Measurements from ENCODE around the gene HTT. TPM values are rescaled to one million over a fixed set of nuclear protein-coding genes. Genes with fewer than 3 reads are reported as not detected.

HTT gene
- total and polyA plus RNA-seq, 2 of the 8 experiments (the other 6 are each of a cell fraction or from before 2014, with no cell fraction given) = 24.0 to 71.0 TPM

DNA sequence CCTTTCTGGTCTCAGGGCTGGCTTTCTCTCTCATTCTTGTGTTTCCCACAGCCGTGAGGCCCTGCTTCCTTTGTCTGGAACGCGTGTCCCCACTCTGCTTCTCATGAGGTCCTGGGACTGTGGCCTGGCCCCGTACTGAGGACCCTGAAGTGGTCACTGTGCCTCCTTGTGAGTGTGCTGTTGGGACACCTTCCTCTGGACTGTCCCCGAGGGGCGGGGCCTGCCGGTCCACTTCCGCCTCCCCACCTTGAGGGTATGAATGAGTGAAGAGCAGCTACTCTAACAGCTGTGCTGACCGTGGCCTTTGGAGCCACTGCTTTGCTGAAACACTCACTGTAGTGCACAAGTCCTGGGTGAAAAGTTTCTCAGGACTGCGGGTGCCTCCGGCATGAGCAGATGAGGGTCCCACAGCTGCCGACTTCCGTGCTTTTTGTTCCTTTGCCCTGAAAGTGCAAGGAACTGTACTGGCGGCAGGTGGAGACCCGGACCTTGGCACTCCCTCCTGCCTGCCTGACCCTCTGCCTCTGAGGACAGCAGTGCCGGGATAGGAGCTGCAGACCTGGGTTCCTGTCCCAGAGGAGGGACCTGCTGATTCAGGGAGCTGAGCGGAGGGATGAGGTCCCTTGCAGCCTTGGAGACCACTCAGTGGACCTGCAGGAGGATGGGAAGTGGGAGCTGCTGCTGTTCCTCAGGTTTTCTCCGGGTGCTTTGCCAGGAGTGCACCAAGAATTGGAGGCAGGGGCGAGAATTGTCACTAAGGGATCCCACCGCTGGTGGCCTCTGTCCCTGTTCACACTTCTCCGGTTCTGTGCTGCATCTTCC is 38.1 kb upstream of the HTT start (continued):
- TF ChIP-seq, protein P1, sequence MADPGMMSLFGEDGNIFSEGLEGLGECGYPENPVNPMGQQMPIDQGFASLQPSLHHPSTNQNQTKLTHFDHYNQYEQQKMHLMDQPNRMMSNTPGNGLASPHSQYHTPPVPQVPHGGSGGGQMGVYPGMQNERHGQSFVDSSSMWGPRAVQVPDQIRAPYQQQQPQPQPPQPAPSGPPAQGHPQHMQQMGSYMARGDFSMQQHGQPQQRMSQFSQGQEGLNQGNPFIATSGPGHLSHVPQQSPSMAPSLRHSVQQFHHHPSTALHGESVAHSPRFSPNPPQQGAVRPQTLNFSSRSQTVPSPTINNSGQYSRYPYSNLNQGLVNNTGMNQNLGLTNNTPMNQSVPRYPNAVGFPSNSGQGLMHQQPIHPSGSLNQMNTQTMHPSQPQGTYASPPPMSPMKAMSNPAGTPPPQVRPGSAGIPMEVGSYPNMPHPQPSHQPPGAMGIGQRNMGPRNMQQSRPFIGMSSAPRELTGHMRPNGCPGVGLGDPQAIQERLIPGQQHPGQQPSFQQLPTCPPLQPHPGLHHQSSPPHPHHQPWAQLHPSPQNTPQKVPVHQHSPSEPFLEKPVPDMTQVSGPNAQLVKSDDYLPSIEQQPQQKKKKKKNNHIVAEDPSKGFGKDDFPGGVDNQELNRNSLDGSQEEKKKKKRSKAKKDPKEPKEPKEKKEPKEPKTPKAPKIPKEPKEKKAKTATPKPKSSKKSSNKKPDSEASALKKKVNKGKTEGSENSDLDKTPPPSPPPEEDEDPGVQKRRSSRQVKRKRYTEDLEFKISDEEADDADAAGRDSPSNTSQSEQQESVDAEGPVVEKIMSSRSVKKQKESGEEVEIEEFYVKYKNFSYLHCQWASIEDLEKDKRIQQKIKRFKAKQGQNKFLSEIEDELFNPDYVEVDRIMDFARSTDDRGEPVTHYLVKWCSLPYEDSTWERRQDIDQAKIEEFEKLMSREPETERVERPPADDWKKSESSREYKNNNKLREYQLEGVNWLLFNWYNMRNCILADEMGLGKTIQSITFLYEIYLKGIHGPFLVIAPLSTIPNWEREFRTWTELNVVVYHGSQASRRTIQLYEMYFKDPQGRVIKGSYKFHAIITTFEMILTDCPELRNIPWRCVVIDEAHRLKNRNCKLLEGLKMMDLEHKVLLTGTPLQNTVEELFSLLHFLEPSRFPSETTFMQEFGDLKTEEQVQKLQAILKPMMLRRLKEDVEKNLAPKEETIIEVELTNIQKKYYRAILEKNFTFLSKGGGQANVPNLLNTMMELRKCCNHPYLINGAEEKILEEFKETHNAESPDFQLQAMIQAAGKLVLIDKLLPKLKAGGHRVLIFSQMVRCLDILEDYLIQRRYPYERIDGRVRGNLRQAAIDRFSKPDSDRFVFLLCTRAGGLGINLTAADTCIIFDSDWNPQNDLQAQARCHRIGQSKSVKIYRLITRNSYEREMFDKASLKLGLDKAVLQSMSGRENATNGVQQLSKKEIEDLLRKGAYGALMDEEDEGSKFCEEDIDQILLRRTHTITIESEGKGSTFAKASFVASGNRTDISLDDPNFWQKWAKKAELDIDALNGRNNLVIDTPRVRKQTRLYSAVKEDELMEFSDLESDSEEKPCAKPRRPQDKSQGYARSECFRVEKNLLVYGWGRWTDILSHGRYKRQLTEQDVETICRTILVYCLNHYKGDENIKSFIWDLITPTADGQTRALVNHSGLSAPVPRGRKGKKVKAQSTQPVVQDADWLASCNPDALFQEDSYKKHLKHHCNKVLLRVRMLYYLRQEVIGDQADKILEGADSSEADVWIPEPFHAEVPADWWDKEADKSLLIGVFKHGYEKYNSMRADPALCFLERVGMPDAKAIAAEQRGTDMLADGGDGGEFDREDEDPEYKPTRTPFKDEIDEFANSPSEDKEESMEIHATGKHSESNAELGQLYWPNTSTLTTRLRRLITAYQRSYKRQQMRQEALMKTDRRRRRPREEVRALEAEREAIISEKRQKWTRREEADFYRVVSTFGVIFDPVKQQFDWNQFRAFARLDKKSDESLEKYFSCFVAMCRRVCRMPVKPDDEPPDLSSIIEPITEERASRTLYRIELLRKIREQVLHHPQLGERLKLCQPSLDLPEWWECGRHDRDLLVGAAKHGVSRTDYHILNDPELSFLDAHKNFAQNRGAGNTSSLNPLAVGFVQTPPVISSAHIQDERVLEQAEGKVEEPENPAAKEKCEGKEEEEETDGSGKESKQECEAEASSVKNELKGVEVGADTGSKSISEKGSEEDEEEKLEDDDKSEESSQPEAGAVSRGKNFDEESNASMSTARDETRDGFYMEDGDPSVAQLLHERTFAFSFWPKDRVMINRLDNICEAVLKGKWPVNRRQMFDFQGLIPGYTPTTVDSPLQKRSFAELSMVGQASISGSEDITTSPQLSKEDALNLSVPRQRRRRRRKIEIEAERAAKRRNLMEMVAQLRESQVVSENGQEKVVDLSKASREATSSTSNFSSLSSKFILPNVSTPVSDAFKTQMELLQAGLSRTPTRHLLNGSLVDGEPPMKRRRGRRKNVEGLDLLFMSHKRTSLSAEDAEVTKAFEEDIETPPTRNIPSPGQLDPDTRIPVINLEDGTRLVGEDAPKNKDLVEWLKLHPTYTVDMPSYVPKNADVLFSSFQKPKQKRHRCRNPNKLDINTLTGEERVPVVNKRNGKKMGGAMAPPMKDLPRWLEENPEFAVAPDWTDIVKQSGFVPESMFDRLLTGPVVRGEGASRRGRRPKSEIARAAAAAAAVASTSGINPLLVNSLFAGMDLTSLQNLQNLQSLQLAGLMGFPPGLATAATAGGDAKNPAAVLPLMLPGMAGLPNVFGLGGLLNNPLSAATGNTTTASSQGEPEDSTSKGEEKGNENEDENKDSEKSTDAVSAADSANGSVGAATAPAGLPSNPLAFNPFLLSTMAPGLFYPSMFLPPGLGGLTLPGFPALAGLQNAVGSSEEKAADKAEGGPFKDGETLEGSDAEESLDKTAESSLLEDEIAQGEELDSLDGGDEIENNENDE (IDR thresholded peaks at IDR 0.05; ENCODE audit: insufficient replicate concordance, low read length) = no peak
- no peak for TF ChIP-seq JUN (IDR thresholded peaks at IDR 0.05; ENCODE audit: low read depth, low read length)
- TF ChIP-seq PHF8 (conservative IDR thresholded peaks at IDR 0.05; ENCODE audit: low read depth, low read length) = no peak
- no peak for TF ChIP-seq RNF2 (IDR thresholded peaks at IDR 0.05; ENCODE audit: borderline replicate concordance, low read depth, low read length, missing control alignments, poor library complexity, severe bottlenecking)
- TF ChIP-seq TEAD4 (IDR thresholded peaks at IDR 0.05; ENCODE audit: low read depth, low read length) = no peak
- no peak for TF ChIP-seq FOSL1 (IDR thresholded peaks at IDR 0.05; ENCODE audit: insufficient read depth, low read depth, low read length)
- no peak for TF ChIP-seq POLR2AphosphoS5 (IDR thresholded peaks at IDR 0.05; ENCODE audit: low read depth, low read length)
- no peak for TF ChIP-seq JUND (IDR thresholded peaks at IDR 0.05; ENCODE audit: low read length)
- no peak for TF ChIP-seq SIRT6 (IDR thresholded peaks at IDR 0.05; ENCODE audit: low read length)
- TF ChIP-seq EP300 (IDR thresholded peaks at IDR 0.05; ENCODE audit: borderline replicate concordance in 1 of 2, low read depth in 2 of 2, low read length in 2 of 2) = no peak
